Upper lobe of right lung (tissue), 1 donor: ENCODE measurements around the gene OGFR. TPM values are rescaled to one million over a fixed set of nuclear protein-coding genes. Genes with fewer than 3 reads are reported as not detected.

ENCODE experiments used
- ATAC-seq: fragments of 200-7000 bp; cut with Tn5 transposase; one replicate; pipeline ENCODE4 v1.9.1; 2020; ENCODE audit warnings: mild to moderate bottlenecking, moderate library complexity
- DNase-seq: peaks from one replicate; pipeline ENCODE4 v3.0.0-alpha.2; 2020
- H3K27ac ChIP-seq: fragments of 200-600 bp; one replicate; pipeline ENCODE4 v1.8.0; 2022
- H3K27me3 ChIP-seq: fragments of 200-600 bp; one replicate; pipeline ENCODE4 v1.8.0; 2022; ENCODE audit warnings: mild to moderate bottlenecking
- H3K36me3 ChIP-seq: fragments of 200-600 bp; one replicate; pipeline ENCODE4 v1.8.0; 2022
- H3K4me1 ChIP-seq: fragments of 200-600 bp; one replicate; pipeline ENCODE4 v1.8.0; 2022
- H3K4me3 ChIP-seq: fragments of 200-600 bp; one replicate; pipeline ENCODE4 v1.8.0; 2022; ENCODE audit warnings: mild to moderate bottlenecking
- H3K9me3 ChIP-seq: fragments of 200-600 bp; one replicate; pipeline ENCODE4 v1.8.0; 2022
- intact Hi-C: fragments of 100-400 bp; cut with DNase I; formaldehyde crosslinking; loops from one replicate; pipeline ENCODE4 v1.11.0; 2022
- total RNA-seq: library from RNA; stranded (reverse); fragmentation: NEBNext Ultra II Directional; extraction: Animal tissue kit (Norgen Biotek cat#: 25700); gene quantifications from one replicate; pipeline ENCODE4 v1.2.1, GENCODE V29; 2021
- TF ChIP-seq, protein P1 (sequence below): fragments of 200-600 bp; IDR thresholded peaks from one replicate; pipeline ENCODE4 v1.8.0; 2022; ENCODE audit warnings: antibody characterized with exemption
- donor health status: DM: no; HTN: yes; CAD: no; lungs with severe emphysema.

Gene OGFR
- total RNA-seq, 1 donor from 2014 or later, result 58.2 TPM

- intact Hi-C loops, result no loop called here
- DNase-seq (no peak), ATAC-seq (no peak)
- TF ChIP-seq, protein P1, sequence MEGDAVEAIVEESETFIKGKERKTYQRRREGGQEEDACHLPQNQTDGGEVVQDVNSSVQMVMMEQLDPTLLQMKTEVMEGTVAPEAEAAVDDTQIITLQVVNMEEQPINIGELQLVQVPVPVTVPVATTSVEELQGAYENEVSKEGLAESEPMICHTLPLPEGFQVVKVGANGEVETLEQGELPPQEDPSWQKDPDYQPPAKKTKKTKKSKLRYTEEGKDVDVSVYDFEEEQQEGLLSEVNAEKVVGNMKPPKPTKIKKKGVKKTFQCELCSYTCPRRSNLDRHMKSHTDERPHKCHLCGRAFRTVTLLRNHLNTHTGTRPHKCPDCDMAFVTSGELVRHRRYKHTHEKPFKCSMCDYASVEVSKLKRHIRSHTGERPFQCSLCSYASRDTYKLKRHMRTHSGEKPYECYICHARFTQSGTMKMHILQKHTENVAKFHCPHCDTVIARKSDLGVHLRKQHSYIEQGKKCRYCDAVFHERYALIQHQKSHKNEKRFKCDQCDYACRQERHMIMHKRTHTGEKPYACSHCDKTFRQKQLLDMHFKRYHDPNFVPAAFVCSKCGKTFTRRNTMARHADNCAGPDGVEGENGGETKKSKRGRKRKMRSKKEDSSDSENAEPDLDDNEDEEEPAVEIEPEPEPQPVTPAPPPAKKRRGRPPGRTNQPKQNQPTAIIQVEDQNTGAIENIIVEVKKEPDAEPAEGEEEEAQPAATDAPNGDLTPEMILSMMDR, result no peak
- H3K4me3 ChIP-seq, result no peak overlapping the region
- H3K9me3 ChIP-seq, result no peaks in the 10 kb centered on the region
- H3K4me1 ChIP-seq, result peaks cover 10% of the 10 kb centered on the region
- no peak overlapping the region for H3K27ac ChIP-seq
- H3K27me3 ChIP-seq, result no peaks in the 10 kb centered on the region
- no peaks in the 10 kb centered on the region for H3K36me3 ChIP-seq
These were observed 22.8 kb downstream of the OGFR start for GRCh38 chr20:62827311-62828038.

- Histone ChIP-seq H3K27me3 (no peaks in the 10 kb centered on the region), H3K9me3 (no peaks in the 10 kb centered on the region), H3K4me1 (peaks cover 10% of the 10 kb centered on the region), H3K27ac (no peak overlapping the region), H3K4me3 (no peak overlapping the region), H3K36me3 (no peaks in the 10 kb centered on the region)
- ATAC-seq (no peak), DNase-seq (no peak)
- TF ChIP-seq, protein P1, result no peak
- intact Hi-C loops, result no loop called here
These were observed 23.4 kb downstream of the OGFR start for GRCh38 chr20:62828051-62828450.

GRCh38 chr20:62828511-62829230 is 24.0 kb downstream of the OGFR start:
- TF ChIP-seq, protein P1, result no peak
- intact Hi-C loops, result no loop called here
- DNase-seq, result no peak

GRCh38 chr20:62829231-62830230 is 24.9 kb downstream of the OGFR start:
- intact Hi-C loops, result no loop called here
- Histone ChIP-seq H3K4me3 (no peak overlapping the region), H3K27ac (no peak overlapping the region), H3K36me3 (no peaks in the 10 kb centered on the region), H3K27me3 (no peaks in the 10 kb centered on the region), H3K4me1 (peaks cover 10% of the 10 kb centered on the region), H3K9me3 (no peaks in the 10 kb centered on the region)
- DNase-seq (no peak), ATAC-seq (no peak)
- TF ChIP-seq, protein P1, result no peak

More at GRCh38 chr20:62828511-62829230, 24.0 kb downstream of the OGFR start:
- peaks cover 10% of the 10 kb centered on the region for H3K4me1 ChIP-seq
- no peak overlapping the region for H3K27ac ChIP-seq
- no peaks in the 10 kb centered on the region for H3K9me3 ChIP-seq
- ATAC-seq, result no peak
- H3K36me3 ChIP-seq, result no peaks in the 10 kb centered on the region
- H3K4me3 ChIP-seq, result no peak overlapping the region
- H3K27me3 ChIP-seq, result no peaks in the 10 kb centered on the region

- Histone ChIP-seq H3K36me3 (no peaks in the 10 kb centered on the region), H3K9me3 (no peaks in the 10 kb centered on the region), H3K27me3 (no peaks in the 10 kb centered on the region), H3K4me3 (no peak overlapping the region), H3K27ac (no peak overlapping the region), H3K4me1 (peaks cover 7% of the 10 kb centered on the region)
- intact Hi-C loops, result no loop called here
- ATAC-seq (no peak), DNase-seq (no peak)
- TF ChIP-seq, protein P1, result no peak
These were observed 25.6 kb downstream of the OGFR start for GRCh38 chr20:62830251-62830650.
